CD4-positive, alpha-beta T cell (primary cell): ENCODE data around the gene CHCHD10. TPM values are rescaled to one million over a fixed set of nuclear protein-coding genes. Genes with fewer than 3 reads are reported as not detected.

Source experiments
- ATAC-seq: fragments of 200-7000 bp; cut with Tn5 transposase; one replicate; pipeline ENCODE4 v1.10.0; 2022; ENCODE audit warnings: mild to moderate bottlenecking; ENCODE audit not compliant: poor library complexity
- CTCF ChIA-PET: fragments of 350-600 bp; sonication (Branson Sonifier 250); formaldehyde crosslinking; loops from one replicate; lab custom pipeline; 2021; ENCODE audit warnings: antibody characterized with exemption, inconsistent platforms; lab: Charles Lee
- POLR2A ChIA-PET: fragments of 350-600 bp; sonication (Branson Sonifier 250); formaldehyde crosslinking; loops from one replicate; lab custom pipeline; 2021; ENCODE audit warnings: antibody characterized with exemption, inconsistent platforms; lab: Charles Lee
- DNase-seq, 14 experiments: peaks; one replicate each; pipeline ENCODE4 v3.0.0-alpha.2; 2013 to 2020; ENCODE audit warnings: mixed read lengths in 2 of 14
- H3K27ac ChIP-seq, 2 donors: one replicate each; pipeline versions ENCODE4 v1.5.1 to v1.7.0; 2013; ENCODE audit warnings: low read length in 2 of 2, low read depth in 1 of 2, mild to moderate bottlenecking in 1 of 2
- H3K27me3 ChIP-seq, 2 experiments: 1 replicate in 1 of 2; 2 replicates in 1 of 2; pipeline versions ENCODE4 v1.6.1 to v1.7.0; 2013; ENCODE audit warnings: low read length in 2 of 2, control low read depth in 1 of 2, mild to moderate bottlenecking in 1 of 2, moderate library complexity in 1 of 2; ENCODE audit not compliant: insufficient read depth in 2 of 2, control insufficient read depth in 1 of 2
- H3K36me3 ChIP-seq: one replicate; pipeline ENCODE4 v1.6.1; 2013; ENCODE audit warnings: low read length, control low read depth; ENCODE audit not compliant: insufficient read depth
- H3K4me1 ChIP-seq: one replicate; pipeline ENCODE4 v1.6.1; 2013; ENCODE audit warnings: low read length, control low read depth; ENCODE audit not compliant: insufficient read depth
- H3K4me3 ChIP-seq: one replicate; pipeline ENCODE4 v1.5.1; 2013; ENCODE audit warnings: mild to moderate bottlenecking, low read length, moderate library complexity
- H3K9me3 ChIP-seq, 2 experiments: 1 replicate in 1 of 2; 2 replicates in 1 of 2; pipeline versions ENCODE4 v1.6.1 to v1.7.0; 2013; ENCODE audit warnings: low read length in 2 of 2, mild to moderate bottlenecking in 2 of 2, control low read depth in 1 of 2, moderate library complexity in 1 of 2; ENCODE audit not compliant: control insufficient read depth in 1 of 2, insufficient read depth in 1 of 2
- H3K27ac Mint-ChIP-seq: one replicate; pipeline ENCODE4 v1.8.0; 2020; ENCODE audit warnings: mixed read lengths
- H3K27me3 Mint-ChIP-seq: one replicate; pipeline ENCODE4 v1.8.0; 2021; ENCODE audit warnings: mixed read lengths
- H3K36me3 Mint-ChIP-seq: one replicate; pipeline ENCODE4 v1.8.0; 2021; ENCODE audit warnings: low read depth, mixed read lengths
- H3K4me1 Mint-ChIP-seq: one replicate; pipeline ENCODE4 v1.8.0; 2021; ENCODE audit warnings: low read depth, mixed read lengths
- H3K4me3 Mint-ChIP-seq: one replicate; pipeline ENCODE4 v1.8.0; 2020; ENCODE audit warnings: mild to moderate bottlenecking, mixed read lengths
- H3K9me3 Mint-ChIP-seq: one replicate; pipeline ENCODE4 v1.8.0; 2020; ENCODE audit warnings: mixed read lengths
- CTCF ChIP-seq: fragments of 200-600 bp; IDR thresholded peaks from one replicate; pipeline ENCODE4 v1.8.0; 2022; ENCODE audit warnings: antibody characterized with exemption, mild to moderate bottlenecking
- intact Hi-C, 2 experiments: fragments of 100-400 bp; cut with DNase I in 1 of 2; cut with micrococcal nuclease in 1 of 2; formaldehyde crosslinking; loops; one replicate each; pipeline versions ENCODE4 v1.15.1 to v1.9.0; 2023 to 2025; cut with DNase I, micrococcal nuclease
- total RNA-seq, 174 experiments: library from RNA in 2 of 174; stranded (reverse) in 2 of 174; gene quantifications; one replicate each; pipeline ENCODE4 v1.2.3 and lab custom pipeline; 2021 to 2026

The CHCHD10 gene
- total RNA-seq, 2 experiments from 2014 or later, result 34.4 to 43.0 TPM

- Histone ChIP-seq H3K36me3 (no peaks in the 10 kb centered on the region), H3K4me3 (no peak overlapping the region), H3K27me3 (no peaks in the 10 kb centered on the region), H3K27ac (no peak overlapping the region), H3K4me1 (peaks cover 13% of the 10 kb centered on the region), H3K9me3 (no peaks in the 10 kb centered on the region)
- DNase-seq (no peak), ATAC-seq (no peak)
- POLR2A ChIA-PET, result interaction anchor here (0.6 to 1.2 kb wide), 3 partner anchors 38 to 712 kb away, joined by 3 read pairs; partner anchors contain the start of gene SLC2A11
- TF ChIP-seq CTCF, result no peak
- Mint-ChIP-seq H3K27ac (no peak overlapping the region), H3K27me3 (no peaks in the 10 kb centered on the region), H3K36me3 (no peaks in the 10 kb centered on the region), H3K4me3 (no peak overlapping the region), H3K9me3 (no peaks in the 10 kb centered on the region), H3K4me1 (peaks cover 6% of the 10 kb centered on the region)
- intact Hi-C loops, result no loop called here
- CTCF ChIA-PET, result interaction anchor here (1.0 kb wide), 1 partner anchor 10 kb away, joined by 3 read pairs; no protein-coding TSS in a partner anchor
Observed at GRCh38 chr22:23754980-23755636, 12.7 kb downstream of the CHCHD10 start.

GRCh38 chr22:23754220-23754919, 13.4 kb downstream of the CHCHD10 start, which contains the start of gene VPREB3:
VPREB3 (minus strand) TSS chr22:23754425; CDS start chr22:23754363, 62 bp downstream.
- POLR2A ChIA-PET, result interaction anchor here (0.9 to 1.1 kb wide), 2 partner anchors 103 kb away, joined by 3 to 4 read pairs; partner anchors contain the start of gene SLC2A11
- Mint-ChIP-seq H3K4me1 (peaks cover 12% of the 10 kb centered on the region), H3K27me3 (no peaks in the 10 kb centered on the region), H3K27ac (no peak within 1 kb of the TSS), H3K9me3 (no peaks in the 10 kb centered on the region), H3K36me3 (no peaks in the 10 kb centered on the region), H3K4me3 (peak within 1 kb of the TSS; percentile 65)
- CTCF ChIA-PET, result interaction anchor here (1.0 kb wide), 1 partner anchor 11 kb away, joined by 3 read pairs; no protein-coding TSS in a partner anchor
- H3K9me3 ChIP-seq, result no peaks in the 10 kb centered on the region
- no peaks in the 10 kb centered on the region for H3K27me3 ChIP-seq
- H3K4me3 ChIP-seq, result no peak within 1 kb of the TSS
- H3K36me3 ChIP-seq, result no peaks in the 10 kb centered on the region
- peaks cover 17% of the 10 kb centered on the region for H3K4me1 ChIP-seq
- intact Hi-C loops, result no loop called here
- DNase-seq (no peak), ATAC-seq (no peak)
- no peak for TF ChIP-seq CTCF
- no peak within 1 kb of the TSS for H3K27ac ChIP-seq

- TF ChIP-seq CTCF, result no peak
- Histone ChIP-seq H3K9me3 (no peaks in the 10 kb centered on the region), H3K4me1 (peaks cover 17% of the 10 kb centered on the region), H3K27ac (no peak overlapping the region), H3K27me3 (no peaks in the 10 kb centered on the region), H3K4me3 (no peak overlapping the region), H3K36me3 (no peaks in the 10 kb centered on the region)
- intact Hi-C loops, result no loop called here
- ChIA-PET CTCF (no interaction called here), POLR2A (interaction anchor here (0.9 kb wide), 1 partner anchor 104 kb away, joined by 4 read pairs; the partner anchor contains the start of gene SLC2A11)
- Mint-ChIP-seq H3K27me3 (no peaks in the 10 kb centered on the region), H3K9me3 (no peaks in the 10 kb centered on the region), H3K4me1 (peaks cover 12% of the 10 kb centered on the region), H3K27ac (no peak overlapping the region), H3K36me3 (no peaks in the 10 kb centered on the region), H3K4me3 (peak overlapping the region; percentile 65)
- peak in 1 of 14 experiments; percentile 14 for DNase-seq
- no peak for ATAC-seq
Observed at GRCh38 chr22:23753385-23753784, 14.4 kb downstream of the CHCHD10 start.
